ENCODE data around the gene NAA80. TPM values are rescaled to one million over a fixed set of nuclear protein-coding genes. Genes with fewer than 3 reads are reported as not detected.

The NAA80 gene
- polyA plus RNA-seq, 4 donors, result 6.9 to 12.2 (median 9.2) TPM

- DNase-seq (ENCODE audit: low read depth in 4 of 4, low spot score in 3 of 4), result no peak
Measured at GRCh38 chr3:50330330-50330729, 31.1 kb upstream of the NAA80 start.

- DNase-seq (ENCODE audit: low read depth in 4 of 4, low spot score in 3 of 4), result peak; percentile 89 to 94 (median 94)
Measured at GRCh38 chr3:50327943-50328691, 28.9 kb upstream of the NAA80 start, which contains the start of gene TUSC2. Gene TUSC2 (minus strand): TSS chr3:50328223. CDS start chr3:50328099, 124 bp downstream.

- no peak for DNase-seq (ENCODE audit: low read depth in 4 of 4, low spot score in 3 of 4)
Measured at GRCh38 chr3:50327129-50327528, 27.9 kb upstream of the NAA80 start.

GRCh38 chr3:50326182-50326541, 27.0 kb upstream of the NAA80 start:
- DNase-seq (ENCODE audit: low read depth in 4 of 4, low spot score in 3 of 4), result no peak

- DNase-seq (ENCODE audit: low read depth in 4 of 4, low spot score in 3 of 4), result no peak
Measured at GRCh38 chr3:50325497-50326181, 26.4 kb upstream of the NAA80 start.

GRCh38 chr3:50325113-50325480, 25.9 kb upstream of the NAA80 start:
- DNase-seq (ENCODE audit: low read depth in 4 of 4, low spot score in 3 of 4), result no peak

- DNase-seq (ENCODE audit: low read depth in 4 of 4, low spot score in 3 of 4), result no peak
Measured at GRCh38 chr3:50324351-50325112, 25.3 kb upstream of the NAA80 start.

- DNase-seq (ENCODE audit: low read depth in 4 of 4, low spot score in 3 of 4), result no peak
Measured at GRCh38 chr3:50323614-50324199, 24.5 kb upstream of the NAA80 start.

- DNase-seq (ENCODE audit: low read depth in 4 of 4, low spot score in 3 of 4), result no peak
Measured at GRCh38 chr3:50323092-50323600, 23.9 kb upstream of the NAA80 start.

GRCh38 chr3:50322386-50323091, 23.3 kb upstream of the NAA80 start, which contains the start of gene HYAL2:
Gene HYAL2 (minus strand): TSS chr3:50322745. CDS start chr3:50320489, 2,256 bp downstream.
- DNase-seq (ENCODE audit: low read depth in 4 of 4, low spot score in 3 of 4), result no peak

GRCh38 chr3:50322115-50322385, 22.8 kb upstream of the NAA80 start:
- no peak for DNase-seq (ENCODE audit: low read depth in 4 of 4, low spot score in 3 of 4)

GRCh38 chr3:50321336-50322114, 22.3 kb upstream of the NAA80 start:
- DNase-seq (ENCODE audit: low read depth in 4 of 4, low spot score in 3 of 4), result peak in 3 of 4 donors; percentile 82 to 84 (median 82)

- peak in 1 of 4 donors; percentile 76 for DNase-seq (ENCODE audit: low read depth in 4 of 4, low spot score in 3 of 4)
Measured at GRCh38 chr3:50320853-50321335, 21.7 kb upstream of the NAA80 start.

GRCh38 chr3:50319894-50320625, 20.9 kb upstream of the NAA80 start:
- no peak for DNase-seq (ENCODE audit: low read depth in 4 of 4, low spot score in 3 of 4)

GRCh38 chr3:50319181-50319893, 20.1 kb upstream of the NAA80 start:
- no peak for DNase-seq (ENCODE audit: low read depth in 4 of 4, low spot score in 3 of 4)

GRCh38 chr3:50318615-50319014, 19.4 kb upstream of the NAA80 start:
- DNase-seq (ENCODE audit: low read depth in 4 of 4, low spot score in 3 of 4), result no peak

- DNase-seq (ENCODE audit: low read depth in 4 of 4, low spot score in 3 of 4), result no peak
Measured at GRCh38 chr3:50318163-50318562, 19.0 kb upstream of the NAA80 start.

GRCh38 chr3:50317300-50317699, 18.1 kb upstream of the NAA80 start:
- no peak for DNase-seq (ENCODE audit: low read depth in 4 of 4, low spot score in 3 of 4)

Measured in left renal pelvis (tissue), 4 donors.